IMR-90 (cell line): ENCODE data around the gene SPATA32. TPM values are rescaled to one million over a fixed set of nuclear protein-coding genes. Genes with fewer than 3 reads are reported as not detected.

Experiments
- ATAC-seq: fragments of 200-7000 bp; cut with Tn5 transposase; 2 replicates; pipeline ENCODE4 v1.9.1; 2020; ENCODE audit warnings: low read depth, mild to moderate bottlenecking, moderate library complexity
- BruUV-seq: library from RNA; stranded (reverse); fragments of 400-500 nt; replicated peaks from 2 replicates; lab custom pipeline; 2021; lab: Mats Ljungman, UMichigan
- CTCF ChIA-PET: fragments of 300-600 bp; formaldehyde crosslinking; extraction: SDS; loops from one replicate; lab custom pipeline; 2021; ENCODE audit warnings: antibody characterized with exemption; lab: Yijun Ruan, JAX
- POLR2A ChIA-PET: fragments of 300-600 bp; sonication (Branson Sonifier 250); formaldehyde crosslinking; loops from one replicate; lab custom pipeline; 2022; ENCODE audit warnings: antibody characterized with exemption; ENCODE audit not compliant: unreplicated experiment; lab: Charles Lee
- DNase-seq: peaks from one replicate; pipeline ENCODE4 v3.0.0; 2013
- H2AFZ ChIP-seq: replicated peaks from 2 replicates; pipeline ENCODE3; 2013; ENCODE audit warnings: low read length, mild to moderate bottlenecking; ENCODE audit not compliant: poor library complexity
- H2AK5ac ChIP-seq: 2 replicates; pipeline ENCODE4 v1.6.1; 2013; ENCODE audit warnings: low read depth, low read length, inconsistent platforms
- H2AK9ac ChIP-seq: replicated peaks from 2 replicates; pipeline ENCODE3; 2013; ENCODE audit warnings: mild to moderate bottlenecking, low read depth, low read length, moderate library complexity; ENCODE audit not compliant: poor library complexity
- H2BK120ac ChIP-seq: 2 replicates; pipeline ENCODE4 v1.6.1; 2013; ENCODE audit warnings: low read depth, low read length, inconsistent platforms
- H2BK15ac ChIP-seq: 3 replicates; pipeline ENCODE4 v1.6.1; 2013; ENCODE audit warnings: low read depth, low read length, inconsistent platforms
- H2BK20ac ChIP-seq: 2 replicates; pipeline ENCODE4 v1.6.1; 2013; ENCODE audit warnings: low read depth, mild to moderate bottlenecking, inconsistent platforms, low read length, moderate library complexity
- H2BK5ac ChIP-seq: 2 replicates; pipeline ENCODE4 v1.6.1; 2013; ENCODE audit warnings: mild to moderate bottlenecking, low read depth, low read length, inconsistent platforms; ENCODE audit not compliant: poor library complexity, severe bottlenecking
- H3K14ac ChIP-seq: replicated peaks from 2 replicates; pipeline ENCODE4 v1.6.1; 2013; ENCODE audit warnings: low read depth, low read length, inconsistent platforms
- H3K18ac ChIP-seq: 2 replicates; pipeline ENCODE4 v1.6.1; 2013; ENCODE audit warnings: low read depth, low read length, control low read depth
- H3K23ac ChIP-seq: 2 replicates; pipeline ENCODE4 v1.6.1; 2013; ENCODE audit warnings: low read depth, low read length, inconsistent platforms
- H3K27ac ChIP-seq: 2 replicates; pipeline ENCODE4 v1.5.1; 2013; ENCODE audit warnings: mild to moderate bottlenecking, control low read depth, low read length; ENCODE audit not compliant: insufficient read depth
- H3K27me3 ChIP-seq: 2 replicates; pipeline ENCODE4 v1.6.1; 2013; ENCODE audit warnings: low read length; ENCODE audit not compliant: control insufficient read depth, insufficient read depth
- H3K36me3 ChIP-seq: 2 replicates; pipeline ENCODE4 v1.6.1; 2013; ENCODE audit warnings: low read length, mixed read lengths; ENCODE audit not compliant: control insufficient read depth, insufficient read depth
- H3K4ac ChIP-seq: 2 replicates; pipeline ENCODE4 v1.6.1; 2013; ENCODE audit warnings: low read depth, low read length, inconsistent platforms
- H3K4me1 ChIP-seq: 2 replicates; pipeline ENCODE4 v1.6.1; 2013; ENCODE audit warnings: low read length, mixed read lengths; ENCODE audit not compliant: control insufficient read depth, insufficient read depth
- H3K4me2 ChIP-seq: 2 replicates; pipeline ENCODE4 v1.6.1; 2013; ENCODE audit warnings: low read depth, mild to moderate bottlenecking, control low read depth, low read length, moderate library complexity
- H3K4me3 ChIP-seq: 2 replicates; pipeline ENCODE4 v1.5.1; 2013; ENCODE audit warnings: low read depth, mild to moderate bottlenecking, control low read depth, low read length, moderate library complexity; ENCODE audit not compliant: insufficient read depth
- H3K56ac ChIP-seq: 2 replicates; pipeline ENCODE4 v1.6.1; 2013; ENCODE audit warnings: low read length, inconsistent platforms; ENCODE audit not compliant: insufficient read depth; ENCODE audit errors: extremely low read depth
- H3K79me1 ChIP-seq, 2 experiments: 2 replicates each; pipeline ENCODE4 v1.6.1; 2013; ENCODE audit warnings: low read length in 2 of 2, inconsistent platforms in 1 of 2, low read depth in 1 of 2
- H3K9ac ChIP-seq: 2 replicates; pipeline ENCODE4 v1.6.1; 2013; ENCODE audit warnings: low read depth, low read length, control low read depth
- H3K9me1 ChIP-seq: 2 replicates; pipeline ENCODE4 v1.6.1; 2013; ENCODE audit warnings: low read length, inconsistent platforms; ENCODE audit not compliant: insufficient read depth
- H3K9me3 ChIP-seq: 2 replicates; pipeline ENCODE4 v1.6.1; 2013; ENCODE audit warnings: low read length; ENCODE audit not compliant: control insufficient read depth, insufficient read depth
- H4K20me1 ChIP-seq: 2 replicates; pipeline ENCODE4 v1.6.1; 2013; ENCODE audit warnings: low read length, inconsistent platforms; ENCODE audit not compliant: insufficient read depth
- H4K5ac ChIP-seq: 2 replicates; pipeline ENCODE4 v1.6.1; 2013; ENCODE audit warnings: mild to moderate bottlenecking, low read depth, low read length, control low read depth
- H4K8ac ChIP-seq, 2 experiments: 2 replicates each; pipeline ENCODE4 v1.6.1; 2013; ENCODE audit warnings: low read depth in 2 of 2, low read length in 2 of 2, control low read depth in 1 of 2, inconsistent platforms in 1 of 2
- H4K91ac ChIP-seq: 2 replicates; pipeline ENCODE4 v1.6.1; 2013; ENCODE audit warnings: low read depth, low read length, inconsistent platforms; ENCODE audit not compliant: insufficient read depth
- BHLHE40 ChIP-seq: fragments of 150-350 bp; IDR thresholded peaks from 2 replicates; pipeline ENCODE4 v1.6.1; 2016; ENCODE audit warnings: mild to moderate bottlenecking, low read depth, low read length
- CEBPB ChIP-seq: IDR thresholded peaks from 2 replicates; pipeline ENCODE4 v1.6.1; 2012; ENCODE audit warnings: low read depth, low read length, improper control_type of control experiment
- CHD1 ChIP-seq: IDR thresholded peaks from 2 replicates; pipeline ENCODE4 v1.6.1; 2012; ENCODE audit warnings: low read depth, low read length, improper control_type of control experiment
- CTCF ChIP-seq: conservative IDR thresholded peaks from 2 replicates; pipeline ENCODE4 v1.5.1; 2012; ENCODE audit warnings: mild to moderate bottlenecking, low read depth, low read length, improper control_type of control experiment
- FOS ChIP-seq: fragments of 150-350 bp; IDR thresholded peaks from 2 replicates; pipeline ENCODE4 v1.6.1; 2016; ENCODE audit warnings: low read depth, low read length
- MAFK ChIP-seq: IDR thresholded peaks from 2 replicates; pipeline ENCODE4 v1.6.1; 2012; ENCODE audit warnings: low read depth, low read length, improper control_type of control experiment
- MXI1 ChIP-seq: IDR thresholded peaks from 2 replicates; pipeline ENCODE4 v1.6.1; 2012; ENCODE audit warnings: low read depth, mild to moderate bottlenecking, low read length, moderate library complexity, borderline replicate concordance
- RCOR1 ChIP-seq: IDR thresholded peaks from 2 replicates; pipeline ENCODE4 v1.6.1; 2012; ENCODE audit warnings: mild to moderate bottlenecking, low read length, improper control_type of control experiment; ENCODE audit not compliant: insufficient replicate concordance
- SMC3 ChIP-seq: fragments of 150-350 bp; IDR thresholded peaks from 2 replicates; pipeline ENCODE4 v1.6.1; 2016; ENCODE audit warnings: low read depth, mild to moderate bottlenecking, antibody characterized with exemption, low read length, moderate library complexity
- WGBS, 2 experiments: methylation state at CpG; one replicate each; pipeline versions ENCODE4 v1.1.5 to v1.1.7; 2013; ENCODE audit warnings: missing lambda C conversion rate in 2 of 2; ENCODE audit not compliant: insufficient read length in 1 of 2; ENCODE audit errors: extremely low coverage in 2 of 2; 5-methylcytosine and 5-hydroxymethylcytosine counted together
- dilution Hi-C: fragments of 300-500 bp; cut with HindIII; formaldehyde crosslinking; loops from one replicate; pipeline ENCODE4 v1.14.3; 2018; ENCODE audit warnings: low sequenced_read_pairs; ENCODE audit not compliant: unreplicated experiment
- in situ Hi-C: fragments of 300-500 bp; cut with MboI; formaldehyde crosslinking; loops from 3 replicates; pipeline ENCODE4 v1.14.3; 2019; ENCODE audit warnings: low sequenced_read_pairs, inconsistent platforms, mixed read lengths
- intact Hi-C: fragments of 100-400 bp; cut with micrococcal nuclease; formaldehyde crosslinking; loops from 2 replicates; pipeline ENCODE4 v1.10.0; 2022
- polyA plus RNA-seq, 3 experiments: library from polyadenylated mRNA; depleted of rRNA; stranded (reverse); fragments of >200 nt; gene quantifications; 2 replicates each; pipeline ENCODE4 v1.2.3, GENCODE V29; 2012; ENCODE audit warnings: low replicate concordance in 1 of 3
- total RNA-seq: library from RNA; depleted of rRNA; stranded (reverse); fragments of >200 nt; gene quantifications from 2 replicates; pipeline ENCODE4 v1.2.3, GENCODE V29; 2012

SPATA32 gene
- total and polyA plus RNA-seq, 2 of the 4 experiments (the other 2 are of a cell fraction): 0.18 TPM; not detected in 1

GRCh38 chr17:45241328-45242028 lies 20.4 kb downstream of the SPATA32 start (continued):
- TF ChIP-seq BHLHE40: no peak

- no peak for ATAC-seq
- dilution Hi-C loops: no loop called here
- POLR2A ChIA-PET: no interaction called here
Observed at GRCh38 chr17:45240905-45241327, 21.0 kb downstream of the SPATA32 start.

More at GRCh38 chr17:45240905-45241327, 21.0 kb downstream of the SPATA32 start:
- H3K27ac ChIP-seq: no peak overlapping the region
- intact Hi-C loops: no loop called here
- WGBS, 2 experiments: 42% methylated on average over 10 of the region's 21 CpGs; no CpG with 5 or more reads in 1 of the 2 experiments
- H3K9me1 ChIP-seq: 0 out of 2 replicates have a peak, but pooled peaks cover 2% of the 10 kb centered on the region
- H3K4me2 ChIP-seq: no peak overlapping the region
- no peak overlapping the region for H3K4me3 ChIP-seq
- H2AFZ ChIP-seq: no peak overlapping the region
- no peak overlapping the region for H2BK5ac ChIP-seq
- H3K56ac ChIP-seq: no peak overlapping the region
- no peak overlapping the region for H3K23ac ChIP-seq
- no peak overlapping the region for H3K9ac ChIP-seq
- H3K27me3 ChIP-seq: peaks cover 4% of the 10 kb centered on the region; the same call in 1 of the 2 replicates
- H2AK5ac ChIP-seq: no peak overlapping the region
- H2BK120ac ChIP-seq: no peak overlapping the region
- no peak overlapping the region for H2BK15ac ChIP-seq
- no peaks in the 10 kb centered on the region for H3K79me1 ChIP-seq
- peaks cover 14% of the 10 kb centered on the region; the same call in 1 of the 2 replicates for H3K36me3 ChIP-seq
- no peak overlapping the region for H3K18ac ChIP-seq
- H3K9me3 ChIP-seq: no peaks in the 10 kb centered on the region
- H4K20me1 ChIP-seq: no peaks in the 10 kb centered on the region
- no peak overlapping the region for H3K14ac ChIP-seq
- H3K4ac ChIP-seq: no peak overlapping the region
- TF ChIP-seq CHD1 (no peak), CTCF (no peak), MXI1 (no peak), CEBPB (no peak), RCOR1 (no peak), FOS (no peak), SMC3 (no peak), MAFK (no peak), BHLHE40 (no peak)
- CTCF ChIA-PET: interaction anchor here (0.5 kb wide), 1 partner anchor 653 kb away, joined by 4 read pairs; no protein-coding TSS in a partner anchor
- BruUV-seq: no TSS peak
- H2BK20ac ChIP-seq: no peak overlapping the region
- H2AK9ac ChIP-seq: peak overlapping the region; percentile 72
- peaks cover 4% of the 10 kb centered on the region; the same call in 1 of the 2 replicates for H3K4me1 ChIP-seq
- in situ Hi-C loops: no loop called here
- DNase-seq: no peak
- no peak overlapping the region for H4K91ac ChIP-seq
- no peak overlapping the region for H4K5ac ChIP-seq
- H4K8ac ChIP-seq: no peak overlapping the region
